Neural crest cell (in vitro differentiated cells): Measurements from ENCODE around the gene PDGFA. TPM values are rescaled to one million over a fixed set of nuclear protein-coding genes. Genes with fewer than 3 reads are reported as not detected.

Experiments used
- DNase-seq: peaks from one replicate; pipeline ENCODE4 v3.0.0; 2021; ENCODE audit warnings: low read depth, mixed read lengths, low spot score
- H3K27ac Mint-ChIP-seq: one replicate; pipeline ENCODE4 v1.8.0; 2021; ENCODE audit warnings: mild to moderate bottlenecking, mixed read lengths; ENCODE audit not compliant: unreplicated experiment
- H3K27me3 Mint-ChIP-seq: 2 replicates; pipeline ENCODE4 v1.8.0; 2021; ENCODE audit warnings: low read depth, mild to moderate bottlenecking, mixed read lengths
- H3K36me3 Mint-ChIP-seq: 2 replicates; pipeline ENCODE4 v1.8.0; 2021; ENCODE audit warnings: low read depth, mild to moderate bottlenecking, mixed read lengths
- H3K4me1 Mint-ChIP-seq: 2 replicates; pipeline ENCODE4 v1.8.0; 2021; ENCODE audit warnings: mixed read lengths
- H3K4me3 Mint-ChIP-seq: one replicate; pipeline ENCODE4 v1.8.0; 2021; ENCODE audit warnings: mild to moderate bottlenecking, mixed read lengths
- H3K9me3 Mint-ChIP-seq: 2 replicates; pipeline ENCODE4 v1.8.0; 2021; ENCODE audit warnings: mixed read lengths
- total RNA-seq: library from RNA; stranded (reverse); gene quantifications from 2 replicates; pipeline ENCODE4 v1.2.1, GENCODE V29; 2021
- TF ChIP-seq, protein P1 (sequence below): fragments of 200-600 bp; sonication (generic); conservative IDR thresholded peaks from 2 replicates; pipeline ENCODE4 v1.5.0; 2021; ENCODE audit warnings: antibody characterized with exemption, mild to moderate bottlenecking

PDGFA gene
- total RNA-seq, 1 donor from 2014 or later = 0.82 TPM

DNA sequence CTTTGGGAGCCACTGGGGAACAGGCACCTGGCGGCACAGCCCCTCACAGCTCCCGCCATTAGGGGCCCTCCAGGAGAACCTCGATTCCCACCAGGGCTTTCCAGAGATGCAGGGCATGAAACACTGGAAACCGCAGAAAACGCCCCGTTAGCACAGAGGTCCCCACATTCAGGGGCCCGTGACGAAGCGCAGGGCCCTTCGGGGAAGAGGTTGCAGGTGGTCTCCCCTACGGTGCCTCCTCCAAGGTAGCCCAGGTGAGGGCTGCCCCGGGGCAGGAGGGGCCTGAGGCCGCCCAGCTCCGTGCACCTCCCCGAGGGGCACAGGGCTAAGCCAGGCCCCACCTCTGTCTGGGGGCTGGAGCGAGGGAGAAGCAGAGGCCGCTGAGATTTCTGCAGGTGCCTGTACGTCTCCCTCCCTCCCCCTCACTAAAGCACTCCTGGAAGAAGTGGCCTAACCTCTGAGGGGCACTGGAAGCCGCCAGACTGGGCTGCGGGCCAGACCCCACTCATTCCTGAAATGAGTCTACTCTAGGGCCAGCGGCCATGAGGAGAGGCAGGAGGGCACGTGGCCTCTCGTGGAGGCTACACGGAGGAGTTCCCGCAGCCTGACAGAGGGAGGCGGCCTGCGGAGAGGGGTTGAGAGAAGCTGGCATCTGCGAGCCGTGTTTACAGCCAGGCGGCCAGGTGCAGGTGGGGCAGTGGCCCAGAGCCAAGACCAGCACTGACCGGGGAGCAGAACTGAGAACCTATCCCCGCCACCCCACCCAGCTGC is 6.9 kb downstream of the PDGFA start:
- DNase-seq = no peak
- Mint-ChIP-seq H3K36me3 (no peaks in the 10 kb centered on the region), H3K4me1 (peaks cover 6% of the 10 kb centered on the region), H3K9me3 (no peaks in the 10 kb centered on the region), H3K4me3 (no peak overlapping the region), H3K27me3 (peaks cover 44% of the 10 kb centered on the region), H3K27ac (no peak overlapping the region)
- TF ChIP-seq, protein P1, sequence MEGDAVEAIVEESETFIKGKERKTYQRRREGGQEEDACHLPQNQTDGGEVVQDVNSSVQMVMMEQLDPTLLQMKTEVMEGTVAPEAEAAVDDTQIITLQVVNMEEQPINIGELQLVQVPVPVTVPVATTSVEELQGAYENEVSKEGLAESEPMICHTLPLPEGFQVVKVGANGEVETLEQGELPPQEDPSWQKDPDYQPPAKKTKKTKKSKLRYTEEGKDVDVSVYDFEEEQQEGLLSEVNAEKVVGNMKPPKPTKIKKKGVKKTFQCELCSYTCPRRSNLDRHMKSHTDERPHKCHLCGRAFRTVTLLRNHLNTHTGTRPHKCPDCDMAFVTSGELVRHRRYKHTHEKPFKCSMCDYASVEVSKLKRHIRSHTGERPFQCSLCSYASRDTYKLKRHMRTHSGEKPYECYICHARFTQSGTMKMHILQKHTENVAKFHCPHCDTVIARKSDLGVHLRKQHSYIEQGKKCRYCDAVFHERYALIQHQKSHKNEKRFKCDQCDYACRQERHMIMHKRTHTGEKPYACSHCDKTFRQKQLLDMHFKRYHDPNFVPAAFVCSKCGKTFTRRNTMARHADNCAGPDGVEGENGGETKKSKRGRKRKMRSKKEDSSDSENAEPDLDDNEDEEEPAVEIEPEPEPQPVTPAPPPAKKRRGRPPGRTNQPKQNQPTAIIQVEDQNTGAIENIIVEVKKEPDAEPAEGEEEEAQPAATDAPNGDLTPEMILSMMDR = no peak

DNA sequence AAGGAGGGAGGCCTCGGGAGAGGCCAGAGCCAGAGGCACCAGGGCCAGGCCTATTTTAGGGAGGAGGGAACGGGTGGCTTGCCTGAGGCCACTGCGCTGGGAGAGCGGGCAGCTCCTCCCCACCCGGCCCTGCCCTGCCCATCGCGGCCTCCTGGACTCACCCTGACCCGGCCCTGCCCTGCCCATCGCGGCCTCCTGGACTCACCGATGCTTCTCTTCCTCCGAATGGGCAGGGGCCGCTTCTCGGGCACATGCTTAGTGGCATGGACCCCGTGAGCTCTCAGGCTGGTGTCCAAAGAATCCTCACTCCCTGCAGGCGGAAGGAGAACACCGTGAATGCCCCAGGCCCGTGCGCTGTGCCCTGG is 7.5 kb downstream of the PDGFA start:
- Mint-ChIP-seq H3K27me3 (peaks cover 41% of the 10 kb centered on the region), H3K9me3 (no peaks in the 10 kb centered on the region), H3K4me1 (peaks cover 5% of the 10 kb centered on the region), H3K27ac (no peak overlapping the region), H3K4me3 (no peak overlapping the region), H3K36me3 (no peaks in the 10 kb centered on the region)
- DNase-seq = no peak
- TF ChIP-seq, protein P1 = no peak

DNA sequence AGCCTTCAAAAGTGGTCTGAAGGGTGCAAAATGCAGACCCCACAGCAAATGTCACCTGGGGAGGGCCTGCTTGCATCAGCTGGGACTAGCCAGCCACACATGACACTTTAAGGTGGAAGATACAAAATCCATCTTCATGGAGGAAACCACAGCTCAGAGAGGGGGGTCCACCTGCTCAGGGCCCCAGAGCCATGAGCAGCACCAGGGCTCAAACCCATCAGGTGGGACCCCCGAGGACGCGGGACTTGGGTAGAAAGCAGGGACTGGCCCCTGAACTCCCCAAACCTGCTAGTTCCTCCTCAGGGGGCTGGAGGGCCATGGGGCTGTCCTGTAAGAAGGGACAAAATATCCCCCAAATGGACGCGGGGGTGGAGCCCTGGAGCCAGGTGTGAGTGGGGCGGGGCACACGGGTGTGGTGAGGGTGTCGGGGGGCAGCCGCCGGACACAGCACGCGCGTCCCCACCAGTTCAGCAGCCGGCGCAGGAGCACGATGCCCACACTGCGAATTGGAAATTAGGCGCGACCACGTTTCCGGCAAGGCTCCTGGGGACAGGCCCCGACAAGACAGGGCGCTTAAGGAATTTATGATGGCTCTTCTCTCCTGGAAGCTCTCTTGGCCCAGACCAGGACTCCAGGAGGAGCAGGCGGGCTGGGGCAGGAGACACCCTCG is 8.0 kb downstream of the PDGFA start:
- Mint-ChIP-seq H3K36me3 (no peaks in the 10 kb centered on the region), H3K4me1 (peaks cover 5% of the 10 kb centered on the region), H3K27ac (no peak overlapping the region), H3K9me3 (no peaks in the 10 kb centered on the region), H3K27me3 (peaks cover 37% of the 10 kb centered on the region), H3K4me3 (no peak overlapping the region)
- no peak for DNase-seq
- TF ChIP-seq, protein P1 = no peak

DNA sequence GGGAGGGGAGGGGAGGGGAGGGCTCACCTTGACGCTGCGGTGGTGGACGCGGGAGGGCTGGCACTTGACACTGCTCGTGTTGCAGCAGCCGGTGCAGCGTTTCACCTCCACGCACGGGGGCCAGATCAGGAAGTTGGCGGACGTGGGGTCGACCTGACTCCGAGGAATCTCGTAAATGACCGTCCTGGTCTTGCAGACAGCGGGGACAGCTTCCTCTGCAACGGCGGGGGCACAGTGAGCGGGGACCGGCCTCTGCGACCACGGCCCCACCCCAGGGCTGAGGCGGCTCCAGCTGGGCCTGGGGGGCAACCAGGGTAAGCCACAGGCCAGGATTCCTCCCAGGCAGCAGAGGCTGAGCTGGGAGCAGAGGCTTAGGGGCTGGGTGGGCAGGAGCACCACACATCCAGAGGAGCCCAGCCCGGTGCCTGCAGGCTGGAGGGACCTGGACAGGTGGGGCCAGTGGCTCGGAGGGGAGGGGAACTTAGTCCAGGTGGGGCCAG is 8.8 kb downstream of the PDGFA start:
- H3K9me3 Mint-ChIP-seq = no peaks in the 10 kb centered on the region
- TF ChIP-seq, protein P1 = no peak
- no peak overlapping the region for H3K4me3 Mint-ChIP-seq
- no peaks in the 10 kb centered on the region for H3K4me1 Mint-ChIP-seq
- peaks cover 30% of the 10 kb centered on the region for H3K27me3 Mint-ChIP-seq
- no peaks in the 10 kb centered on the region for H3K36me3 Mint-ChIP-seq
- no peak overlapping the region for H3K27ac Mint-ChIP-seq
- DNase-seq = no peak

DNA sequence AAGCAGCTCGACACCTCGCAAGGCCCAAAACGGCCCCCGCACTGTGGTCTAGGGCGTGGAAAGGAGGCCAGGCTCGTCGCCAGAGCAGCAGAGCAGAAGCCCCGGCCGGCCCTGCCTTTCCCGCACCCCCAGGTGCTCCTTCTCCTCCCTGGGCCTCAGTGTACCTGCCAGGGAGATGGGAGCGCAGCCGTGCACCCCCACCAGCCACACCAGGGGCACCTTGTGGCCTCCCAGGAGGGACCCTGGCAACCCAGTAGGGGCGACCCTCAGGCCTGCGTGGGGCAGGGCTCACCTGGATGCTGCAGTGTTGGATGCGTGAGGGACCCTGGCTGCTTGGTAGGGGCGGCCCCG is 9.5 kb downstream of the PDGFA start:
- no peak overlapping the region for H3K27ac Mint-ChIP-seq
- TF ChIP-seq, protein P1 = no peak
- DNase-seq = no peak
- H3K4me1 Mint-ChIP-seq = no peaks in the 10 kb centered on the region
- no peak overlapping the region for H3K4me3 Mint-ChIP-seq
- peaks cover 22% of the 10 kb centered on the region for H3K27me3 Mint-ChIP-seq
- H3K36me3 Mint-ChIP-seq = no peaks in the 10 kb centered on the region
- no peaks in the 10 kb centered on the region for H3K9me3 Mint-ChIP-seq
